Skeletal muscle satellite cell (primary cell): ENCODE data around the gene ELF5. TPM values are rescaled to one million over a fixed set of nuclear protein-coding genes. Genes with fewer than 3 reads are reported as not detected.

Source experiments
- H3K27me3 ChIP-seq: 2 replicates; pipeline ENCODE4 v1.7.0; 2013; ENCODE audit warnings: low read length; ENCODE audit not compliant: control insufficient read depth, insufficient read depth
- H3K36me3 ChIP-seq: 2 replicates; pipeline ENCODE4 v1.7.0; 2013; ENCODE audit warnings: mild to moderate bottlenecking, control low read depth, low read length; ENCODE audit not compliant: insufficient read depth
- H3K4me1 ChIP-seq: 2 replicates; pipeline ENCODE4 v1.7.0; 2013; ENCODE audit warnings: low read length; ENCODE audit not compliant: control insufficient read depth, insufficient read depth
- H3K4me2 ChIP-seq: 2 replicates; pipeline ENCODE4 v1.7.0; 2013; ENCODE audit warnings: mild to moderate bottlenecking, low read length
- H3K4me3 ChIP-seq: 2 replicates; pipeline ENCODE4 v1.7.0; 2013; ENCODE audit warnings: low read length
- H3K9ac ChIP-seq: 2 replicates; pipeline ENCODE4 v1.7.0; 2013; ENCODE audit warnings: mild to moderate bottlenecking, low read depth, low read length, moderate library complexity
- H3K9me3 ChIP-seq: replicated peaks from 2 replicates; pipeline ENCODE4 v1.7.0; 2013; ENCODE audit warnings: mild to moderate bottlenecking, control low read depth, low read length
- total RNA-seq: library from RNA; depleted of rRNA; stranded (reverse); fragments of >200 nt; gene quantifications from 2 replicates; pipeline ENCODE4 v1.2.3, GENCODE V29; 2012; rRNA removed

ELF5 gene
- total RNA-seq, result not detected in 2 replicates

GRCh38 chr11:34513682-34514449, at the start of gene ELF5:
TSS of gene ELF5 (minus strand) at chr11:34513794. CDS start at chr11:34505749, 8,045 bp downstream.
- H3K27me3 ChIP-seq, result peaks cover 43% of the 10 kb centered on the region
- H3K9ac ChIP-seq, result no peak within 1 kb of the TSS
- no peak within 1 kb of the TSS for H3K4me2 ChIP-seq
- H3K9me3 ChIP-seq, result no peaks in the 10 kb centered on the region
- H3K4me3 ChIP-seq, result no peak within 1 kb of the TSS
- no peaks in the 10 kb centered on the region for H3K36me3 ChIP-seq
- no peaks in the 10 kb centered on the region for H3K4me1 ChIP-seq

GRCh38 chr11:34562976-34563375, 49.4 kb upstream of the ELF5 start:
- Histone ChIP-seq H3K4me3 (no peak overlapping the region), H3K27me3 (peaks cover 61% of the 10 kb centered on the region), H3K9me3 (no peaks in the 10 kb centered on the region)

DNA sequence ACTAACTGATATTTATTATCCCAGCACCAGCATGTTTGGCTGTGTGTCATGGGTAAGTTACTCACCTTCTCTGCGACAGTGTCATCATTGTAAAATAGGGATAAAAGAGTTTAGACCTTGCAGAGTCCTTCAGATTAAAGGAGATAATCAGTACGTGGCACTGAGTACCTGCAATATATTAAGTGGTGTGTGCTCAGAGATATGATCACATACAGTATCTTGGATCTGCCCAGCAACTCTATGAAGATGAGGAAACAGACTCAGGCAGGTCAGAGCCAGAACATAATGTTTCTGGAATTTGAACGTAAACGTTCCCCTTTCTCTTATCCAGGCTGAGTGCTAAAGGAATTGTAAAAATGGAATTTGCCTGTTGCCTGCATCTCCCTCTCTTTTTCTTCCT, 46.9 kb upstream of the ELF5 start:
- Histone ChIP-seq H3K9me3 (no peaks in the 10 kb centered on the region), H3K4me3 (no peak overlapping the region), H3K27me3 (peaks cover 68% of the 10 kb centered on the region), H3K4me2 (no peak overlapping the region), H3K9ac (no peak overlapping the region), H3K36me3 (no peaks in the 10 kb centered on the region), H3K4me1 (peaks cover 15% of the 10 kb centered on the region)

More at GRCh38 chr11:34562976-34563375, 49.4 kb upstream of the ELF5 start:
- Histone ChIP-seq H3K9ac (no peak overlapping the region), H3K4me2 (no peak overlapping the region), H3K36me3 (no peaks in the 10 kb centered on the region), H3K4me1 (peaks cover 15% of the 10 kb centered on the region)

- Histone ChIP-seq H3K4me1 (no peaks in the 10 kb centered on the region), H3K4me3 (no peak overlapping the region), H3K9me3 (no peaks in the 10 kb centered on the region), H3K27me3 (peaks cover 85% of the 10 kb centered on the region), H3K36me3 (no peaks in the 10 kb centered on the region), H3K4me2 (no peak overlapping the region), H3K9ac (no peak overlapping the region)
Measured at GRCh38 chr11:34558673-34559072, 45.1 kb upstream of the ELF5 start.

GRCh38 chr11:34558211-34558610, 44.6 kb upstream of the ELF5 start:
- no peak overlapping the region for H3K9ac ChIP-seq
- no peaks in the 10 kb centered on the region for H3K9me3 ChIP-seq
- peaks cover 85% of the 10 kb centered on the region for H3K27me3 ChIP-seq
- H3K4me2 ChIP-seq, result no peak overlapping the region
- no peak overlapping the region for H3K4me3 ChIP-seq
- no peaks in the 10 kb centered on the region for H3K4me1 ChIP-seq
- no peaks in the 10 kb centered on the region for H3K36me3 ChIP-seq

GRCh38 chr11:34552270-34552669, 38.7 kb upstream of the ELF5 start:
- no peaks in the 10 kb centered on the region for H3K9me3 ChIP-seq
- no peak overlapping the region for H3K4me3 ChIP-seq
- H3K36me3 ChIP-seq, result no peaks in the 10 kb centered on the region
- H3K4me2 ChIP-seq, result no peak overlapping the region
- H3K27me3 ChIP-seq, result peaks cover 89% of the 10 kb centered on the region
- no peaks in the 10 kb centered on the region for H3K4me1 ChIP-seq
- no peak overlapping the region for H3K9ac ChIP-seq

- Histone ChIP-seq H3K4me3 (no peak overlapping the region), H3K36me3 (no peaks in the 10 kb centered on the region), H3K9ac (no peak overlapping the region), H3K4me1 (no peaks in the 10 kb centered on the region), H3K9me3 (no peaks in the 10 kb centered on the region), H3K4me2 (no peak overlapping the region), H3K27me3 (peaks cover 82% of the 10 kb centered on the region)
Measured at GRCh38 chr11:34549271-34549670, 35.7 kb upstream of the ELF5 start.

DNA sequence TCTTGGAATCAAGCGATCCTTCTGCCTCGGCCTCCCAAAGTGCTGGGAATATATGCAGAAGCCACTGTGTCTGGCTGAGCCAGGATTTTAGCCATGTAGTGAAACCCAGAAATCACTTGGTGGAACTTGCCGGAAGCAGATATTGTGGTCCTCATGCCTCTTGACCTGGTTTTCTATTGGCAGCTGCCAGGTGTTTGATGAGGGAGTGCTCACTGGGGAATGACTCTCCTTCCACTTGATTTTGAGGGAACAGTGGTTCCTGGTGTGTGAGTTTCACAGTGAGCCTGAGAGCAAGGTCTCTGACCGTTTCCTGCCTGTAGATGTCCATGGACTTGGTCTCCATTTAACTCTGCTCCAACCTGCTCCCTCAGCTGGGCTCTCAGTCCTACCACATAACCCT, 34.7 kb upstream of the ELF5 start:
- Histone ChIP-seq H3K4me2 (no peak overlapping the region), H3K9me3 (no peaks in the 10 kb centered on the region), H3K36me3 (no peaks in the 10 kb centered on the region), H3K4me1 (no peaks in the 10 kb centered on the region), H3K27me3 (peaks cover 81% of the 10 kb centered on the region), H3K9ac (no peak overlapping the region), H3K4me3 (no peak overlapping the region)

DNA sequence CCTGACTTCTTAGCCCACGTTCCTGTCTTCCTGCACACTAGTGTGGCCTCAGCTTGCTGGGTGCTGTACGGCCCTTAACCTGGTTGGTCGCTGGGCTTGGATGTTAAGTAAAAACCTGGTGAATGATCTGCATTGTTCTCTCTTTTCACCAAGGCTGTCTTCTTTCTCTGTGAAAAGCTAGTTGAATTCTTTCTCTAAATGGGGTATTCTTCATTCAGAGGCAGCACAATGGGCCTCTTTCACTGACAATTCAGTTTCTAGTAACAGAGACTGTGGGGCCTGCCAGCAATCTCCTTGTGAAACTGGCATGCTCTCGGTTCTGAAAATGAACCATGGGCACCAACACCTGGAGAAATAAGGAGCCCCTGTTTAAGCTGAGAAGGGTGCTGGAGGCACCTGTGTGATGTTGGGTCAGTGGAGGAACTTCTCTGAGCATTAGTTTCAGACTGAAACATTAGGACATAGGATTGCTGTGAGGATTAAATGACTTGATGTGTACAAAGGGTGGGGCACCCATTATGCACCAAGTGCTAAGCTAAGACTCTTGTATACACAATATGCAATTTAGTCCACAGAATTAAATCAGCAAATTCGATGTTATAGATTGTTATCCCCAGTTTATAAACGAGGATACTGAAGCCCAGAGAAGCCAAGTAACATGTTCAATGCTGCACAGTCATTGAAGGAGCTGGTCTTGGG, 33.1 kb upstream of the ELF5 start:
- Histone ChIP-seq H3K4me3 (no peak overlapping the region), H3K9ac (no peak overlapping the region), H3K4me2 (no peak overlapping the region), H3K27me3 (peaks cover 83% of the 10 kb centered on the region), H3K9me3 (no peaks in the 10 kb centered on the region), H3K36me3 (no peaks in the 10 kb centered on the region), H3K4me1 (no peaks in the 10 kb centered on the region)

- H3K4me1 ChIP-seq, result no peaks in the 10 kb centered on the region
- H3K27me3 ChIP-seq, result peaks cover 85% of the 10 kb centered on the region
- H3K4me2 ChIP-seq, result no peak overlapping the region
- no peaks in the 10 kb centered on the region for H3K9me3 ChIP-seq
- H3K36me3 ChIP-seq, result no peaks in the 10 kb centered on the region
- H3K9ac ChIP-seq, result no peak overlapping the region
- no peak overlapping the region for H3K4me3 ChIP-seq
Measured at GRCh38 chr11:34542089-34542488, 28.5 kb upstream of the ELF5 start.

GRCh38 chr11:34540870-34541269, 27.3 kb upstream of the ELF5 start:
- Histone ChIP-seq H3K9ac (no peak overlapping the region), H3K4me1 (no peaks in the 10 kb centered on the region), H3K9me3 (no peaks in the 10 kb centered on the region), H3K4me3 (no peak overlapping the region), H3K4me2 (no peak overlapping the region), H3K36me3 (no peaks in the 10 kb centered on the region), H3K27me3 (peaks cover 85% of the 10 kb centered on the region)

DNA sequence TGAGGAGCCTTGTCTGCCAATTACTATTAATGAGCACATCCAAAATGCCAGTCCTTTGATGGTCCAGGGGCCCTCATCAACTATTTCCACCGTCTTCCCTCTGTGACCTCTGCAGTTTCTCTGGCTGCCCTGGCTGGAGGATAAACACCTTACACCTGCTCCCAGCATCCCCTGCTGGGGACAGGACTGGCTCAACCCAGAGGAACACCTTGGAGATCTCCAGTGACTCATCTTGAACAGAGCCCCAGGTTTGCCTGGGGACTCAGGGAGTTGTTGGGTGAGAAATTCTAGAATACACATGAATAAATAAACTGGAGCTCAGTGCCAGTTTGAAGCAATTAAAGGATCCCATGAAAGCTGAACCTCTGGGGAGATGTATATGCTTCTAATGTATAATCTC, 24.0 kb upstream of the ELF5 start:
- no peak overlapping the region for H3K4me3 ChIP-seq
- no peaks in the 10 kb centered on the region for H3K9me3 ChIP-seq
- H3K36me3 ChIP-seq, result no peaks in the 10 kb centered on the region
- no peak overlapping the region for H3K9ac ChIP-seq
- peaks cover 89% of the 10 kb centered on the region for H3K27me3 ChIP-seq
- no peaks in the 10 kb centered on the region for H3K4me1 ChIP-seq
- no peak overlapping the region for H3K4me2 ChIP-seq
